Stimulated activated CD4-positive, alpha-beta T cell treated with anti-CD3 and anti-CD28 coated beads, Interleukin-15, amount 100 ng/mL, for 24 hours (primary cell): ENCODE data around the gene NLGN1.

Experiments used
- DNase-seq: peaks from one replicate; pipeline ENCODE4 v3.0.0-alpha.2; 2020

The NLGN1 gene

DNA sequence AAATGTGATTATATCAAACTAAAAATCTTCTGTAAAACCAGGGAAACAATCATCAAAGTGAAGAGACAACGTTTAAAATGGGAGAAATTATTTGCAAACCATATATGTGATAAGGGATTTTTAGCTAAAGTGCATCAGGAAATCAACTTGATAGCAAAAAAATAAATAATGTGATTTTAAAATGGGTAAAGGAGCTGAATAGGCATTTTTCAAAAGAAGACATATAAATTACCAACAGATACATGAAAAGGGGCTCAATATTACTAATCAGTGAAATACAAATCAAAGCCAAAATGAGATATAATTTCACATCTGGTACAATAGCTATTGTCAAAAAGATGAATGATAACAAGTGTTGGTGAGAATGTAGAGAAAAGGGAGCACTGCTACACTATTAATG, 924.0 kb downstream of the NLGN1 start:
- no peak for DNase-seq

DNA sequence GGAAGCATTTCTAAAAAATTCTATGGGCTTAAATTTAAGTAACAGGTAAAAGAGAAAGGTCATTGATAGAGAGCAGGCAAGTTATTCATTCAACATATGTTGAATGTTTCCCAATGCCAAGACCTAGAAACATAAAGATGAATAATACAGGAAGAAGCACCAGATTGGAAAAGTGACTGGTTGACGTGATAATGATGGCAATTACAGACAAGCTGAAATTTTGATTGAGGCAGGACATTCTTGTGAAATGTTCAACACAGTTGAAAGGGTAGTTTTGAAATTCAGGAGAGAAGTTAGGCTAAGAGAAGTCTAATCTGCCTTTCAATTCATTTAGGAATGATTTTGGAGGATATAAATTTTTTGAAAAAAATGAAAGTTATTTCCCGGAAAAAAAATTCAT, 925.2 kb downstream of the NLGN1 start:
- DNase-seq = no peak

DNA sequence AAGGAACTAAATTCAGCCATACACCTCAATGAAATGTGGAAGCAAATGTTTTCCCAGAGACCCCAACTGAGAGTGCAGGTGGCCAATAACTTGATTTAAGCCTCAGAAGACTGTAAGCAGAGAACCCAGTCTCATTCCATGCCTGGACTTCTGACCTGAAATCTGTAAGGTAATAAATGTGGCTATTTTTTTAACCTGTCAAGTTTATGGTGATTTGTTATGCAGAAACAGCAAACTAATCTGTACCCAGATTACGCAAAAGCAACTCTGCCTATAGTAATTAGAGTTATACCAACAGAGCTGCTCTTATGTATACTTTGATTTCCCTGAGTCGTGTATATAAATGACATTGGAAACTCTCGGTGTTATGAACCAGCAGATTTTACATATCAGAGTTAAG, 927.6 kb downstream of the NLGN1 start:
- DNase-seq = no peak

DNA sequence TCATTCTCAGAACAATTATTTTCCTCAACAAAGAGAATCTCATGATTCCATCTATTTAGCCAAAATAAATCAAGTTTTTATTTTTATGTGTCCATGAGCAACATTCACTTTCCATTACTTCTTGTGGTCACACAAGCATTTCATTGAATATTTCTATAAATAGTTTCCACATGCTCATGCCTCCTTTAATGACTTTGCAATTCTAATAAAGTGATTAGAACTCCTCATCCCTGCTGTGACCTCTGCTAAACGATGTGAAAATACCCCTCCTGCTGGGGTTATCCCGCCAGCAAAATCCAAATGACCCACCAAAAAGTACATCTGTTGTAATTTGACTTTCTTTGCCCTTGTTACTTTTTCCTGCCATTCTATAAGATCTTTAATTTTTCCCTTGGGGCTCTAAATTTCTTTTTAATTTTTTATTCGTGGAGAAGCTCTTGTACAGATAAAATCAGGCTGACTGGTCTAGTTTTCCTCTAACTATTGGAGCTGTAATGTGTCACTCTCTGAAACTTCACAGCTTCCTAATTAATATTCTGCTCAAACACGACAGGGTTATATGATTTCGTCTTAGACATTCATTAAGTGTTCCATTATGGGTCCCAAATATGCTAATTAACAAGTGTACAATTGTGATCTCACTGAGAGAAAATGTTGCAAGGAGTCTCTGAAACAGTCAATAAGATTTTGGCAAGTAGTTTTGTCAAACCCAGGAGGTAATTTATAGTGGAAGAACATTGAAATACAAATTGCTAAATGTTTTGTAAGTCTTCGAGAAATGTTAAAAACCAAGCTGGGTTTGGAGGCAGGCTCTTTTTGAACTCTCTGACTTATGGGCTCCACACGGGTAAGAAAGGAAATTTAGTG, 928.5 kb downstream of the NLGN1 start:
- no peak for DNase-seq

DNA sequence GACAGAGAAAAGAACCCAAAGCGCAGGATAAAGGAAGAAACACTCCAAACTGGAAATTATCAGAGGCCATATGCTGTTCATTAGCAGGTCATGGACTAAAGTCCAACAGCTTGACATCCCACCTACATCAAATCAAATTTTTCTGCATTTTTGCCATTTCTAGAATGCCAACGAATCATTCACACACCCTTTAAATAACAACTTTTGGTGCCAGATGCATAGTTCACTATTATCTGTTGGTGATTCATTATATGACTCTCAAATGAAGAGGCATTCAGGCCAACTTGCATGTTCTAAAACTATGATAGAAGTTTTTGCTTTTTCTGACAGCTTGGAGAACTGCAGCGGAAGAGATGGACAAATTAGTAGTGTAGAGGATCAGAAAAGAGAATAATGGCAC, 931.8 kb downstream of the NLGN1 start:
- no peak for DNase-seq

DNA sequence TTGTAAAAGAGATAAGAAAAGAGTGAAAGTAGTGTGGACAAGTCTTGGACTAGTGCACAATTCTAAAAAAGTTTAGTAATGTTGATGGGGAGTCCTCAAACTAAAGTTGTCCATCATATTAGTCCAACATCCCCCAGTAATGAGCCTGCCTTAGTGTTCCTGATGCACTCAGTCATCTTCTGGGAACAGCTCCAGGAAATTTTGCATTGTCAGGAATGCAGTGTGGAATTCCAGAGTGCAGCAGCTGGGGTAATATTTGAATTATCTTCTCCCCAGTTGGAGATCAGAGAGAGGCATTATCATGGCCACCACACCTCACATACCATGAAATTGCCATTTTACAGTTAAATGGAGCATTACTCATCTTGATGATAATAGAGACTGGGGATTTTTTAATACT, 932.8 kb downstream of the NLGN1 start:
- DNase-seq = no peak

DNA sequence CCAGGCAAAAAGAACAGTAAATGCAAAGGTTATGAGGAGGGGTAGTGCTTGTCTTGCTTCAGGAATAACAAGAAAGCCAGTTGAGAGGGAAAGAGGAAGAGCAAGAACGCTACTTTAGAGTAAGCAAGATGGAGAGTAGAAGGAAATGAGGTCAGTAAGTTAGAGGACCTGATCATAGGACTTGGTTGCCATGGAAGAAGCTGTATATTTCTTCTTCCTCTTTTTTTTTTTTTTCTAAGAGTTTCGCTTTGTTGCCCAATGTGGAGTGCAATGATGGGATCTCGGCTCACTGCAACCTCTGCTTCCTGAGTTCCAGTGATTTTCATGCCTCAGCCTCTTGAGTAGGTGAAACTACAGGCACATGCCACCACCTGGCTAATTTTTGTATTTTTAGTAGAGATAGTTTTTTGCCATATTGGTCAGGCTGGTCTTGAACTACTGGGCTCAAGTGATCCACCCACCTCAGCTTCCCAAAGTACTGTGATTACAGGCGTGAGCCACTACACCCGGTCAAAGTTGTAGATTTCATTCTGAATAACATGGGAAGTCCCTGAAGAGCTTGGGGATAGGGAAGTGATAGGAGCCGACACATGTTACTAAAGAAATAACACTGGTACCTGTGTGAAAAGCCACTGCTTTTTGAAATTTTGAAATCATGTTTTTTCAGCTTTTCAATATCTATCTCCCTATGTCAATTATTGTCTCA, 933.7 kb downstream of the NLGN1 start:
- DNase-seq = no peak

DNA sequence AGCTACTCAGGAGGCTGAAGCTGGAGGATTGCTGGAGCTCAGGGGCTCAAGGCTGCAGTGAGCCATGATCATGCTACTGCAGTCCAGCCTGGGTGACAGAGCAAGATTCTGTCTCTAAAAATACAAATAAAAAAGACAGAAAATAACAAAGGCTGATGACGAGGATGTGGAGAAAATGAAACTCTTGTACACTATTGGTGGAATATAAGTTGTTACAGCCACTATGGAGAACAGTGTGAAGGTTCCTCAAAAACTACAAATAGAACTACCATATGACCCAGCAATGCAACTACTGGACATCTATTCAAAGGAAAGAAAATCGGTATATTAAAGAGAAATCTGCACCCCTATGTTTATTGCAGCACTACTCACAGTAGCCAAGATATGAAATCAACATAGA, 934.8 kb downstream of the NLGN1 start:
- DNase-seq = no peak

DNA sequence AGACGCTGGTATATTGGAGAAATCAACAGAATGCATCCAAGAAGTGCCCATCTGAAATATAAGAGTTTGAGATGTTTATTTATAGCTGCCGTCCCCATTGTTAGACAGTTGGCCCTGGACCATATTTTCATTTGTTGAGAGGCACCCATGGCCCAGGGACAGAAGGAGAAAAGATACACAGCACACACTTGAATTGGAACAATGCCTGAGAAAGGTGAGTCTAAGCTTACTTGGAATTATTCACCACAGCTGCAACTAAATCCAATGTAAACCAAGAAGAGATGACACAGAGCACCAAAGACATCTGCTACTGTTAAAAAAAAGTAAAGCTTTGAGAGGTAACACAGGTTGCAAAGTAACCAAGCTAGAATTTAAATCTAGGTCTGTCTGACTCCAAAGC, 936.1 kb downstream of the NLGN1 start:
- no peak for DNase-seq

DNA sequence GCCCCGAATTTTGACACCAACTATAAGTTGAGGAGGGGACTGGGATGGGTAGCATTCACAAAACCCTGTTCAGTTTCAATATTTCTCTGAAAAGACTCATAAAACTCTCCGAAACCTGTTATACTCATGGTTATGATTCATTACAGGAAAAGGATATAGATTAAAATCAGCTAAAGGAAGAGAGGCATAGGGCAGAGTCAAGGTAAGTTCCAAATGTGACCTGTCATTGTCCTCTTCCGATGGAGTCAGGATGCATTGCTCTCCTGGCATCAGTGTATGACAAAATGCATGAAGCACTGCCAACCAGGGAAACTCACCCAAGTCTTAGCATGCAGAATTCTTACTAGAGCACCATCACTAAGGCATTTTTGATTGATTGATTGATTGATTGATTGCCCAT, 936.6 kb downstream of the NLGN1 start:
- no peak for DNase-seq

DNA sequence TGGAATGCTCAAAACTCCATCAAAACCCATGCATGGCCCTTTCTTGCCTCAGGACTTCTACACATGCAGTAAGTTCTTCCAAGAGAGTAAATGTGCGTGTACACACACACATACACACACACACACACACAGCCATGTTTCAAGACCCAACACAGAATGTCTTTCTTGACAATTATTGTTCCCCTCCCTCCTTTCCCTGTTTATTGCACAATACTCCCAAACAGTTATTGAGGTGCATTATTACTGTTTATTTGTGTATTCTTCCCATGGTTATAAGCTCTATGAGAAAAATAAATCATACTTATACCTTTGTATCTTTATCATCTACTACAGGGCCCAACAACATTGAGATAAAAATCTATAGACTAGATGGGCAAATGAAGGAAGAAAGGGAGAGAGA, 937.8 kb downstream of the NLGN1 start:
- DNase-seq = no peak

DNA sequence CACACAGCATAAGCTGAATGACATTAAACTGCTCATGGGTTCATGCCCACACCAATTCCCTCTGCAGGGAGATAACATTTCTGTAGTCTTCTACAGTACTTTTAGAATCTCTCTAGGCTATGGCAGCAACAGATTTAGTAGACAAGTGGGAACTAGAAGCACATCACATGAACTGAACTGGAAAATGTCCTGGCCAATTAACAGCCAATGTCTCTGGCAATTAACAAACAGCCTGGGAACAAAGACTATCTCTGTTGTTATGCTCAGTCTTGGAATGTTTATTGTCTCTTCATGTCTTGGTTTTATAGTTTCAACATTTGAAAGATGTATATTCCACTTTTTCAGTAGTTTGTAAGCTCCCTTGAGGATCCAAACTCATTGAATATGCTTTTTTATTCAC, 938.4 kb downstream of the NLGN1 start:
- no peak for DNase-seq
